NB4 (cell line): ENCODE results near the gene TTC19.

ENCODE experiments used
- DNase-seq: peaks from one replicate; pipeline ENCODE4 v3.0.0; 2010; ENCODE audit warnings: low read depth
- H3K4me3 ChIP-seq: one replicate; pipeline ENCODE4 v1.5.1; 2011; ENCODE audit warnings: mild to moderate bottlenecking, low read depth, low read length, moderate library complexity
- MYC ChIP-seq: IDR thresholded peaks from 2 replicates; pipeline ENCODE4 v1.6.1; 2011; ENCODE audit warnings: low read depth, low read length
- POLR2A ChIP-seq: IDR thresholded peaks from 2 replicates; pipeline ENCODE4 v1.6.1; 2011; ENCODE audit warnings: mild to moderate bottlenecking; ENCODE audit not compliant: insufficient read length; ENCODE audit errors: extremely low read depth
- TF ChIP-seq, protein P1 (sequence below): IDR thresholded peaks from one replicate; pipeline ENCODE4 v1.5.1; 2012; ENCODE audit warnings: low read depth, low read length
- TF ChIP-seq, protein P2 (sequence below): IDR thresholded peaks from 2 replicates; pipeline ENCODE4 v1.6.1; 2011; ENCODE audit warnings: low read depth, low read length

TTC19 gene

DNA sequence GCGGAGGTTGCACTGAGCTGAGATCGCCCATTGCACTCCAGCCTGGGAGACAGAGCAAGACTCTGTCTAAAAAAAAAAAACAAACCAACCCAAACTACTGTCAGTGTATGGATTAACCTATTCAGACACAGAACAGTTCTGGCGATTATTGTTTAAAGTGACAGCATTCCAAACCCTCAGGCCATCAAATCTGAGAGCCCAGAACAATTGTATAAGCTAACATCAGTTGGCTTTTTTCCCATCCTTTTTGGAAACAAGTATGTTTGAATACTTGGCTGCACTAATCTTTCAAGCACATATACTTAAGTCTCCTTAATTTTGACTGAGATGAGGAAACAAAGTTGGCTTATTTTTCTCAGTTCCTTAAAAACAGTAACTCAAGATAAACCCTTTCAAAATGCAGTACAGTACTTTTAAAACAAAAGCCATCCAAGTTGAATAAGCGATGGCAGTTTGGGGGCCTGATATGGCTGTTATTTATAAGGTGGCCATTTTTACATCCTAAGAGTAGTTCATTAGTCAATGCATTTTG lies 1.5 kb upstream of the TTC19 start:
- no peak for DNase-seq
- H3K4me3 ChIP-seq = no peak overlapping the region

DNA sequence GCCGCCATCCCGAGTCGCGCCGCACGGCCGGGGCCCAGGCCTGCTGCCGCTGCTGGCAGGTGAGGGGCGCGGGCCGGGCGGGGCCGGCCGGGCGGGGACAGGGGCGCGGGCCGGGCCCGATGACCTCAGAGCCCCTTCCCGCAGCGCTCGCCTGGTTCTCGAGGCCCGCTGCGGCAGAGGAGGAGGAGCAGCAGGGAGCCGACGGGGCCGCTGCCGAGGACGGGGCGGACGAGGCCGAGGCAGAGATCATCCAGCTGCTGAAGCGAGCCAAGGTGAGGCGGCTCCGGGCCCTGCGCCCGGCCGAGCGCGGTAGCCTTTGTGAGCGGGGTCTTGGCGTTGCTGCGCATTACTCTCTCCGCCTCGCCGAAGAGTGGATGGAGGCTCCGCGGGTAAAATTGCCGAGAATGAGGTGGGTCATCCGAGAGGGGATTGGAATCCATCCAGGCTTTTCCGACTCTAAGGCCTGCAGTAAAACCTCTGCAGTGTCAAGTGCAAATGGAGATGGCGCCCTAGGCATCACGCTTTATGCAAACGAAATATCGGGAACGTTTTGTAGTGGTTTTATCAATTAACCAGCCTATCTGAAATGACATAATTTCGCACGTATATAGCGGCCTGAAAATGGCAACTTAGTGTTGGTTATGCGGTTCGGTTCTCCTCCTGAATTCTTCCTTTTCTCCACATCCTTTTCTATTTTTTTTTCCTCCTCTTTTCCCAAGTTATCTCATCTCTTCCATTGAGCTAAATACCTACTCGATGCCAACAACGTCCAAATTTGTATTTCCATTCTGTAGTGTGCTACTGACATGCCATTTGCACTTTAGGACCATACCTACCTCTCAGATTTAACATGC lies 577 bp downstream of the TTC19 start:
- DNase-seq = peak; percentile 67
- no peak for TF ChIP-seq MYC
- TF ChIP-seq, protein P1, sequence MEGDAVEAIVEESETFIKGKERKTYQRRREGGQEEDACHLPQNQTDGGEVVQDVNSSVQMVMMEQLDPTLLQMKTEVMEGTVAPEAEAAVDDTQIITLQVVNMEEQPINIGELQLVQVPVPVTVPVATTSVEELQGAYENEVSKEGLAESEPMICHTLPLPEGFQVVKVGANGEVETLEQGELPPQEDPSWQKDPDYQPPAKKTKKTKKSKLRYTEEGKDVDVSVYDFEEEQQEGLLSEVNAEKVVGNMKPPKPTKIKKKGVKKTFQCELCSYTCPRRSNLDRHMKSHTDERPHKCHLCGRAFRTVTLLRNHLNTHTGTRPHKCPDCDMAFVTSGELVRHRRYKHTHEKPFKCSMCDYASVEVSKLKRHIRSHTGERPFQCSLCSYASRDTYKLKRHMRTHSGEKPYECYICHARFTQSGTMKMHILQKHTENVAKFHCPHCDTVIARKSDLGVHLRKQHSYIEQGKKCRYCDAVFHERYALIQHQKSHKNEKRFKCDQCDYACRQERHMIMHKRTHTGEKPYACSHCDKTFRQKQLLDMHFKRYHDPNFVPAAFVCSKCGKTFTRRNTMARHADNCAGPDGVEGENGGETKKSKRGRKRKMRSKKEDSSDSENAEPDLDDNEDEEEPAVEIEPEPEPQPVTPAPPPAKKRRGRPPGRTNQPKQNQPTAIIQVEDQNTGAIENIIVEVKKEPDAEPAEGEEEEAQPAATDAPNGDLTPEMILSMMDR = peak; percentile 5
- peak overlapping the region; percentile 97 for H3K4me3 ChIP-seq

More for the DNA sequence above, 1.5 kb upstream of the TTC19 start:
- no peak for TF ChIP-seq MYC
- TF ChIP-seq, protein P2, sequence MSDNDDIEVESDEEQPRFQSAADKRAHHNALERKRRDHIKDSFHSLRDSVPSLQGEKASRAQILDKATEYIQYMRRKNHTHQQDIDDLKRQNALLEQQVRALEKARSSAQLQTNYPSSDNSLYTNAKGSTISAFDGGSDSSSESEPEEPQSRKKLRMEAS = no peak
- no peak for TF ChIP-seq POLR2A
- TF ChIP-seq, protein P1 = no peak

DNA sequence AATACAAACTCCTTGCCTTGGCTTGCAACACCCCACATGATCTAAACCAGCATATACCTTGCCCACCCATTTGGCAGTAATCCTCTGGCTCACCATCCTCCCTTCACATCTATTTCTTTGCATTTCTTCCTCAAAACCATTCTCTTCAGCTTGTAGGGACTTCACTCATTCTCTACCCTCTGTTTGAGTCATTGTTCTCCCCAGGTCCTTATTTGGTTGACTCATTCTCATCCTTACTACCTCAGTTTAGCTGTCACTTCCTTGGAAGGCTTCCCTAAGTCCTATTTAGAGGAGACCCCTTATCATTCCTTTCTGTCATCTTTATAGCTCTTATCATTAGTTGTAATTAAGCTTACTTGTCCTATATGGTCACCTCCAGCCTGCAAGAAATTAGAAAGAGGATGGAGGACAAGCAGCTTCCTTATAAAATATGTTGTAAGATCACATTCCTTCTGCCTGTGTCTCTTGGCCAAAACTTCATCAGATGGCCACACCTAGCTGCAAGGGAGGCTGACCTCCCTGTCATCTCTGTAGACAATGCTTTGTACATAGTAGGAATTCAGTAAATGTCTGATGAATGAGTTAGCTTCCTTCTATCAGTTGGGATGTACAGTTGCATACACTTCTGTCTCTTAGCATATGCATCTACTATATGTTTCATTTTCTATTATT lies 1.7 kb downstream of the TTC19 start:
- H3K4me3 ChIP-seq = peak overlapping the region; percentile 97
- no peak for TF ChIP-seq POLR2A
- TF ChIP-seq, protein P1 = no peak
- no peak for TF ChIP-seq MYC
- TF ChIP-seq, protein P2 = no peak

DNA sequence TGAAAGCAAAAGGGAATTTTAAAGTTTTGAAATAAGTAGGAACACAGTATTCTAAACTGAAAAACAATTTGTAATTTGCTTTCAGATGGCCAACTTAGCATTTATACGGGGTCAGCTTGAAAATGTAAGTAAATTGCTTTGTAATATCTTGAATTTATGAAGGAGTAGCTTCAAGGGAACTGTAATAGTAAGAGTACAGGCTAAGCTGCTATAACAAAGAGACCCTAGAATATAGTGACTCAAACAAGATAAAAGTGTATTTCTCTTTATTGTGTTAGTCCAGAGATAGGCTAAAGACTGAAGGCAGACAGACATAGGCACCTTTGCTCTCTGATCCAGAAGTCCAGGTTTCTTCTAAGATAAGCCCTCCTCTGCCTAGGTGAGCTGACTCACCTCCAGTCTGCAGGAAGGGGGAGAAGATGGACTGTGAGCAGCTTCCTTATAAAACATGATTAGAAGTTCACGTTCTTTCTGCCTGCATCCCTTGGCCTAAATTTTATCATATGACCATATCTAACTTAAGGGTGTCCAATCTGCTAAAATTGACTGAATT lies 3.2 kb downstream of the TTC19 start:
- H3K4me3 ChIP-seq = no peak overlapping the region
- DNase-seq = no peak
- TF ChIP-seq MYC (no peak), POLR2A (no peak)
- TF ChIP-seq, protein P1 = no peak
- TF ChIP-seq, protein P2 = no peak

More for the DNA sequence above, 1.7 kb downstream of the TTC19 start:
- DNase-seq = no peak

DNA sequence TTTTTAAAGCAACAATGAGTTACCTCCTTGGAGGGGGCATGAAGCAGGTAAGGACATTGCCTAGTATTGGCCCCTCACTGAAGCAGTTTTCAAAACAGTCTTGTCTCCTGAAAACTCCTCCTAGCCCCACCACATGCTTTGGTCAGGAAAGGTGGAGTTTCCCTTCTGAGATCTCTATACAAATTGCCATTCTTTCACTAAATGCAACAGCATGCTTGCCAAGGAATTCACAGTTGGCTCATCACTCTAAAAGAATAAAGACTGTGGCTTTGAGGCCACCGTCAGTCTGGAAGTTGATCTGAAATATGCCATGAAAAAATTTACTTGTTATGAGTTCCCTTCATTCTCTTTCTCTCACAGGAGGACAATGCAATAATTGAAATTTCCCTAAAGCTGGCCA lies 4.2 kb downstream of the TTC19 start:
- no peak overlapping the region for H3K4me3 ChIP-seq
- TF ChIP-seq POLR2A (no peak), MYC (no peak)
- TF ChIP-seq, protein P2 = no peak
- TF ChIP-seq, protein P1 = no peak
- no peak for DNase-seq
